SU-DHL-6 (cell line): ENCODE measurements around the gene PPP1R12B.

Experiments
- H2AFZ ChIP-seq: fragments of 200-600 bp; sonication (generic); 2 replicates; pipeline ENCODE4 v1.6.1; 2014; ENCODE audit warnings: low read depth, mild to moderate bottlenecking, moderate library complexity, mixed read lengths, antibody characterized with exemption, low read length; ENCODE audit not compliant: severe bottlenecking
- H3F3A ChIP-seq: fragments of 200-600 bp; shearing (Covaris generic); 2 replicates; pipeline ENCODE4 v1.6.0; 2016; ENCODE audit warnings: antibody characterized with exemption, mild to moderate bottlenecking; ENCODE audit not compliant: insufficient read depth
- H3K27ac ChIP-seq: fragments of 200-600 bp; sonication (generic); 2 replicates; pipeline ENCODE4 v1.5.1; 2016; ENCODE audit warnings: low read depth, mild to moderate bottlenecking, low read length, moderate library complexity, mixed read lengths
- H3K27me3 ChIP-seq: fragments of 200-600 bp; sonication (generic), shearing (Covaris generic); 2 replicates; pipeline ENCODE4 v1.6.0; 2014; ENCODE audit warnings: mild to moderate bottlenecking, low read length
- H3K36me3 ChIP-seq: fragments of 200-600 bp; sonication (generic); 2 replicates; pipeline ENCODE4 v1.6.1; 2014; ENCODE audit warnings: mild to moderate bottlenecking, low read length, mixed read lengths
- H3K4me2 ChIP-seq: fragments of 300-600, 200-600 bp; shearing (Covaris generic), sonication (generic); 2 replicates; pipeline ENCODE4 v1.6.0; 2014; ENCODE audit warnings: low read length, low read depth, mild to moderate bottlenecking; ENCODE audit not compliant: poor library complexity, severe bottlenecking
- H3K4me3 ChIP-seq: fragments of 200-600 bp; sonication (generic); 2 replicates; pipeline ENCODE4 v1.5.1; 2014; ENCODE audit warnings: antibody characterized with exemption, low read length, mild to moderate bottlenecking, mixed read lengths; ENCODE audit not compliant: insufficient read depth, poor library complexity, severe bottlenecking
- H3K79me2 ChIP-seq: fragments of 200-600 bp; sonication (generic); 2 replicates; pipeline ENCODE4 v1.6.1; 2014; ENCODE audit warnings: mild to moderate bottlenecking, low read length, moderate library complexity; ENCODE audit not compliant: insufficient read depth
- H3K9ac ChIP-seq: fragments of 200-600 bp; sonication (generic); 2 replicates; pipeline ENCODE4 v1.7.0; 2014; ENCODE audit warnings: mild to moderate bottlenecking, low read length
- H3K9me2 ChIP-seq: fragments of 200-600 bp; sonication (generic); replicated peaks from 2 replicates; pipeline ENCODE4 v1.6.1; 2014; ENCODE audit warnings: low read length; ENCODE audit not compliant: insufficient read depth
- H3K9me3 ChIP-seq: fragments of 200-600 bp; sonication (generic); 2 replicates; pipeline ENCODE4 v1.6.1; 2014; ENCODE audit warnings: low read length, mixed read lengths; ENCODE audit not compliant: insufficient read depth
- H4K20me1 ChIP-seq: fragments of 200-600 bp; sonication (generic); 2 replicates; pipeline ENCODE4 v1.6.1; 2014; ENCODE audit warnings: low read depth, mild to moderate bottlenecking, antibody characterized with exemption, low read length, moderate library complexity, mixed read lengths
- EZH2phosphoT487 ChIP-seq: fragments of 200-600 bp; sonication (generic), shearing (Covaris generic); conservative IDR thresholded peaks from 2 replicates; pipeline ENCODE4 v1.6.1; 2018; ENCODE audit warnings: mild to moderate bottlenecking, antibody characterized with exemption, low read length, moderate library complexity, mixed read lengths
- TF ChIP-seq, protein P1 (sequence below): fragments of 200-600 bp; sonication (generic); IDR thresholded peaks from one replicate; pipeline ENCODE4 v1.5.1; 2017; ENCODE audit warnings: antibody characterized with exemption, mild to moderate bottlenecking, low read length, moderate library complexity; ENCODE audit not compliant: insufficient read depth, poor library complexity, severe bottlenecking

Gene PPP1R12B

DNA sequence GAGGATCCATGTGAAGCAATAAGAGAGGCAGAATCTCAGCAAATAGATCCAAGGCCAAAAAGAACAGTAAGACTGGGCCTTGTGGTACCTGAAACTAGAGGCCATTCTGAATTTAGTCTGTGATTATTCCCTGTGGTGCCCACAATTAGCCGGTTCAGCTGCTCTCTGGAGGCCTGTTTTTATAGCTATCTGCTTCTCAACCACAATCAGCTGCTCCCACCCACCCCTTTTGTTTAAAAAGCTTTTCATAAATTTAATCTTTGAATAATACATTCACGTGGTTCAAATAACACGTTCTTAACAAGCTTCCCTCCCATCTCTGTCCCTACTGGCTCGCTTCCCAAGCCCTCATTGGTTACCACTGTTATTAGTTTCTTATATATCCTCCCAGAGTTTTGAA, 24.8 kb upstream of the PPP1R12B start:
- H3K79me2 ChIP-seq = no peaks in the 10 kb centered on the region
- H2AFZ ChIP-seq = no peak overlapping the region
- H3K27ac ChIP-seq = no peak overlapping the region
- H3K27me3 ChIP-seq = no peaks in the 10 kb centered on the region
- H4K20me1 ChIP-seq = no peaks in the 10 kb centered on the region
- no peaks in the 10 kb centered on the region for H3K36me3 ChIP-seq
- no peaks in the 10 kb centered on the region for H3K9me3 ChIP-seq
- H3K4me2 ChIP-seq = no peak overlapping the region
- H3K9me2 ChIP-seq = no peaks in the 10 kb centered on the region
- no peaks in the 10 kb centered on the region for H3F3A ChIP-seq
- H3K9ac ChIP-seq = no peak overlapping the region
- TF ChIP-seq, protein P1, sequence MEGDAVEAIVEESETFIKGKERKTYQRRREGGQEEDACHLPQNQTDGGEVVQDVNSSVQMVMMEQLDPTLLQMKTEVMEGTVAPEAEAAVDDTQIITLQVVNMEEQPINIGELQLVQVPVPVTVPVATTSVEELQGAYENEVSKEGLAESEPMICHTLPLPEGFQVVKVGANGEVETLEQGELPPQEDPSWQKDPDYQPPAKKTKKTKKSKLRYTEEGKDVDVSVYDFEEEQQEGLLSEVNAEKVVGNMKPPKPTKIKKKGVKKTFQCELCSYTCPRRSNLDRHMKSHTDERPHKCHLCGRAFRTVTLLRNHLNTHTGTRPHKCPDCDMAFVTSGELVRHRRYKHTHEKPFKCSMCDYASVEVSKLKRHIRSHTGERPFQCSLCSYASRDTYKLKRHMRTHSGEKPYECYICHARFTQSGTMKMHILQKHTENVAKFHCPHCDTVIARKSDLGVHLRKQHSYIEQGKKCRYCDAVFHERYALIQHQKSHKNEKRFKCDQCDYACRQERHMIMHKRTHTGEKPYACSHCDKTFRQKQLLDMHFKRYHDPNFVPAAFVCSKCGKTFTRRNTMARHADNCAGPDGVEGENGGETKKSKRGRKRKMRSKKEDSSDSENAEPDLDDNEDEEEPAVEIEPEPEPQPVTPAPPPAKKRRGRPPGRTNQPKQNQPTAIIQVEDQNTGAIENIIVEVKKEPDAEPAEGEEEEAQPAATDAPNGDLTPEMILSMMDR = no peak
- TF ChIP-seq EZH2phosphoT487 = no peak
- no peak overlapping the region for H3K4me3 ChIP-seq

DNA sequence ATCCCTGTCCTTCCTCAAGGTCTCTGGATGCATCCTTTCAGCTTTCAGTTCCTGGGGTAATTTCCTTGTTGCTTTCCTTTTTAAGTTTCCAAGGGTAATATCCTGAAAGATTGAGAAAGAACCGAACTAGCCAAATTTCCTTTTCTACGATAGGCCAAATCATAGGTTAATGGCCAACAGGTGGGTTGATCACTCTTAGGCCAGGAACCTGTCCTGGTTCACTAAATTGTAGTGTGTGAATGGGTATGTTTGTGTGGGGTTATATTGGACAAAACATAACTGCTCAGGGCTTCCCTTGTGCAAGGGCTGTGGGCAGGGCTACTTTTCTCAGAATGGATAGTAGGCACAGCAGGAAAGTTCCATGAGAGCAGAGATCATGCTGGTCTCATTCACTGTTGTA, 23.9 kb upstream of the PPP1R12B start:
- Histone ChIP-seq H3K4me3 (no peak overlapping the region), H3F3A (no peaks in the 10 kb centered on the region; the same call in 1 of the 2 replicates), H3K27me3 (no peaks in the 10 kb centered on the region), H3K9me3 (no peaks in the 10 kb centered on the region), H3K36me3 (no peaks in the 10 kb centered on the region), H3K79me2 (no peaks in the 10 kb centered on the region), H4K20me1 (no peaks in the 10 kb centered on the region), H3K9ac (no peak overlapping the region), H3K4me2 (no peak overlapping the region), H2AFZ (no peak overlapping the region), H3K9me2 (no peaks in the 10 kb centered on the region), H3K27ac (no peak overlapping the region)
- no peak for TF ChIP-seq EZH2phosphoT487
- TF ChIP-seq, protein P1 = no peak

DNA sequence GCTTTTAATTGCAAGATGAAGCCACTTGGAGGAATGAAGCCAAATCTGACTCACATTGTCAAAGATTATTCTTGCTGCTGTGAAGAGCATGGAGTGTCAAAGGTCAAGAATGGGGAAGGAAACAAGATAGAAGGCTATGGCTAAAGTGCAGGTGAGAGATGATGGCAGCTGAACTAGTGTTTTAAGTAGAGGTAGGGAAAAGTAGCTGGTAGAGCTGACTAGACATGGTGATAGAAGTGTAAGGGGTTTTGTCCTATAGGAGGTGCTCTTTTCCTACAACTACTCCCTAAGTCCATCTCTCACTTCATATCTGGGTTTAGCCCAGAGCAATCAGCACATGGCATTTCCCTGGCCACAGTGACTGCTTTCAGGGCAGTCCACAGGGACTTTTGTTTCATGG, 18.6 kb upstream of the PPP1R12B start:
- TF ChIP-seq, protein P1 = no peak
- TF ChIP-seq EZH2phosphoT487 = no peak
- Histone ChIP-seq H3K9me3 (no peaks in the 10 kb centered on the region), H4K20me1 (no peaks in the 10 kb centered on the region), H3K36me3 (peaks cover 42% of the 10 kb centered on the region), H3K79me2 (no peaks in the 10 kb centered on the region), H3F3A (peaks cover 29% of the 10 kb centered on the region), H3K27ac (no peak overlapping the region), H3K27me3 (no peaks in the 10 kb centered on the region), H2AFZ (no peak overlapping the region), H3K4me3 (no peak overlapping the region), H3K9ac (no peak overlapping the region), H3K4me2 (no peak overlapping the region), H3K9me2 (no peaks in the 10 kb centered on the region)

DNA sequence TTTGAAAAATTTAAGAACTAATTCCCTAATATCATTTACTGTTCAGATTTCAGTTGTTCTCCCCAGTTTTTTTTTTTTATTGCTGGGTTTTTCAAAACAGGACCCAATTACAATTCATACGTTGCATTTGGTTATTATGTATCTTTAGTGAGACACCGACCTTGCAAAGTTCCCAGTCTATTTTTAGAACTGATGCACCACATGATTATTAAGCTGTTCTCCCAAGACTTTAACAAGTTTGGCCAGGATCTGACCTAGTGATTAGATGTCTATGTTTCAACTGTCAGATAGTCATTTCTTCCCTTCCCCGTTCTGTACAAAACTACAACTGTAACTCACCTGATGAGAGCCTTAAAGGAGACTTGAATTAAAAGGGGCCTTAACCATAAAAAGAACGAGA, 14.6 kb upstream of the PPP1R12B start:
- Histone ChIP-seq H3K9me2 (no peaks in the 10 kb centered on the region), H3K9me3 (no peaks in the 10 kb centered on the region), H3K27ac (no peak overlapping the region), H2AFZ (no peak overlapping the region), H3K4me3 (no peak overlapping the region), H3K9ac (no peak overlapping the region), H3K4me2 (no peak overlapping the region), H3K36me3 (peaks cover 55% of the 10 kb centered on the region), H4K20me1 (peaks cover 9% of the 10 kb centered on the region), H3F3A (peaks cover 42% of the 10 kb centered on the region), H3K79me2 (peaks cover 31% of the 10 kb centered on the region), H3K27me3 (no peaks in the 10 kb centered on the region)
- no peak for TF ChIP-seq EZH2phosphoT487
- TF ChIP-seq, protein P1 = no peak
